Measurements from ENCODE around the gene PLA2G6. TPM values are rescaled to one million over a fixed set of nuclear protein-coding genes. Genes with fewer than 3 reads are reported as not detected.

The PLA2G6 gene
- total and polyA plus RNA-seq, 2 of the 13 experiments (the other 11 are each of a cell fraction or from before 2014, with no cell fraction given) = 4.8 to 11.5 TPM

DNA sequence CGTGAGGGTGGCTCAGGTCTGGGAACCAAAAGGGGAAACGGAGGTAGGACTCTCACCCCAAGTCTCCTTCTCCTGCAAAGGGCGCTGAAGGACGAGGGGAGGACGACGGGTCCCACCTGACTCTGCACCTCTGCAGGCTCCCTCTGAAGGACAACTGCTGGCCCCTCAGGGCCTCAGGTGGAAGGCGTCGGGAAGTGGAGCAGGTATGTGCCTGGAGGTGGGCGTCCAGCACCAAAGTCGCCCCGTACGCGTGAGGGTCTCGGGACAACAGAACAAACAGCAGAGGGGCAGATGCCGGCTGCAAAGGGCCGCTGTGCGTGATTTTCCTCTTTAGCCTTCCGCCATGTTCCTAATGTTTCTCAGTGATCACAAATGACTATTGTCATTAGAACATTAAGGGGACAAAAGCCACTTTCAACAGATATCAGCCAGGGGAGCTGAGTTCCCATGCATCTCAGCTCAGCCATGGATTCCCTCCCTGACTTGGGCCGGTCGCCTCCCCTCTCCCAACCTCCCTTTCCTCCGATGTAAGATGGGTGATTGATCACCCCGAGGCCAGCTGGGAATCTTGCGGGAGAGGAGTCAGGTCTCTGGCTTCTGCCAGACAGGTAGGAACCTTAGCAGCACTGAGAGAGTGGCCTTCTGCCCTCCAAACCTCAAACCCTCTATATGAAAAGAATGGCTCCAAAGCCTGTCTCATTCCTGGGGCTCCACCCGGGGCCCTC is 98.5 kb downstream of the PLA2G6 start:
- no peak overlapping the region for H3K4me3 ChIP-seq (replicated peaks in 1 of 3; ENCODE audit: insufficient read depth in 1 of 3, low read depth in 2 of 3, low read length in 3 of 3)
- no peaks in the 10 kb centered on the region for H3K4me1 ChIP-seq (ENCODE audit: insufficient read depth, low read length)
- H3K4me2 ChIP-seq (ENCODE audit: low read depth, low read length) = no peak overlapping the region
- no peaks in the 10 kb centered on the region for H3K9me3 ChIP-seq (ENCODE audit: low read length)
- intact Hi-C loops (cut with micrococcal nuclease; ENCODE audit: unreplicated experiment) = no loop called here
- TF ChIP-seq RELA (CRISPR knock-in tag; IDR thresholded peaks at IDR 0.05) = no peak
- no peak for TF ChIP-seq YY1 (IDR thresholded peaks at IDR 0.05; ENCODE audit: insufficient read depth, insufficient replicate concordance, low read depth, low read length)
- TF ChIP-seq PITX1 (CRISPR knock-in tag; IDR thresholded peaks at IDR 0.05) = no peak
- H3K27me3 ChIP-seq (ENCODE audit: control insufficient read depth in 1 of 2, insufficient read depth in 2 of 2, low read length in 2 of 2) = no peaks in the 10 kb centered on the region
- no peak for DNase-seq (ENCODE audit: low spot score)
- H4K20me1 ChIP-seq (ENCODE audit: insufficient read depth, low read length) = no peaks in the 10 kb centered on the region
- in situ Hi-C loops (cut with HindIII; ENCODE audit: extremely low pct_ligation_motif_present, low pct_unique_long_range_greater_than_20kb) = no loop called here
- no peak for FAIRE-seq
- no peaks in the 10 kb centered on the region for H3K79me2 ChIP-seq (ENCODE audit: insufficient read depth, low read length)
- no peak overlapping the region for H3K27ac ChIP-seq (ENCODE audit: extremely low read length, insufficient read depth, low read length)
- ATAC-seq = no peak
- no peak overlapping the region for H2AFZ ChIP-seq (ENCODE audit: low read length)
- ChIA-PET CTCF (ENCODE audit: low intra/inter-chr PET ratio, low total read pairs) (no interaction called here), POLR2A (interaction anchor here (1.2 kb wide), 1 partner anchor 27 kb away, joined by 3 read pairs; the partner anchor contains the start of gene BAIAP2L2)
- no peak overlapping the region for H3K9ac ChIP-seq (ENCODE audit: insufficient read depth, low read depth, low read length)
- 90% methylated on average over 23 of the region's 24 CpGs for WGBS (ENCODE audit: low lambda C conversion rate)
- peaks cover 7 to 16% of the 10 kb centered on the region in 2 experiments; a peak in 4 of 5 replicates for H3K36me3 ChIP-seq (replicated peaks in 1 of 2; ENCODE audit: control insufficient read depth in 1 of 2, insufficient read depth in 2 of 2, low read length in 2 of 2)
- BruUV-seq (replicated peaks) = no TSS peak

DNA sequence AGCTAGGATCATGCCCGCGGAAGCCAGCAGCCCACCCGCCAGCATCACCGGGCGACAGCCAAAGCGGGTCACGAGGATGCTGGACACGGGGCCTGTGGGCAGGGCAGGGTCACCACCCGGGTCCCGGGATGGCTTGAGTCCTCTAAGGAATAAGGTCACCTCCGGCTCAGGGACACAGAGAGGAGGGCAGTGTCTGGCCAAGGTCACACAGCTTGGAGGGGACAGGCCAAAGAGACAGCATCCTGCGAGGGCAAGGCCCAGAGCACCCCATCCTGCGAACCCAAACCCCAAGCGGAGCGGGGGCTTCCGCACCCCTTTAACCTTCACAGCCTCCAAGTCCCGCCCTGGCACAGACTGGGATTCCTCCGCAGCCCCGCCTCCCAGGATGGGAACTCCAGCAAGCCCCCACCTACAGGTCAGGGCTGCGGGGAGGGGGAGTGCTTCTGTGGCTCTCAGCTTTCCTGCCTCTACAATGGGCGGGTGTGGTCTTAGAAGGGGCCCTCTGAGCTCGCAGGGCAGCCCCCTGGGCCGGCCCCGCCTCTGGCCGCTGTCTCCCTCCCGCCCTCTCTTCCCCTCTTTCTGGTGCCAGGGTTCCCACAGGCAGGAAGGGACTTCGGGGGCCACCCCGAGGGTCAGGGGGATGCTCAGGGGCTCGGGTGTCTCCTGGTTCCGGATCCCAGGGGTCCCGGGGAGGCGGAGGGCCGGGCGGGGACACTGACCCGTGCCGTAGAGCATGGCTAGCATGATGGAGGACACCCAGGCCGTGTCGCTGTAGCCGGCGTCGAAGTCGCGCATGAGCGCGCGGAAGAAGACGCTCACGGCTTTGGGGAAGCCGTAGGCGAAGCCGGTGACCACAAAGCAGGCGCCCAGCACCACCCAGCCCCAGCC is 99.4 kb downstream of the PLA2G6 start:
- no peaks in the 10 kb centered on the region for H3K79me2 ChIP-seq (ENCODE audit: insufficient read depth, low read length)
- intact Hi-C loops (cut with micrococcal nuclease; ENCODE audit: unreplicated experiment) = no loop called here
- FAIRE-seq (no peak), ATAC-seq (no peak), DNase-seq (ENCODE audit: low spot score) (no peak)
- H3K27ac ChIP-seq (ENCODE audit: extremely low read length, insufficient read depth, low read length) = no peak overlapping the region
- POLR2A ChIA-PET = no interaction called here
- CTCF ChIA-PET (ENCODE audit: low intra/inter-chr PET ratio, low total read pairs) = no interaction called here
- no peak overlapping the region for H3K4me3 ChIP-seq (replicated peaks in 1 of 3; ENCODE audit: insufficient read depth in 1 of 3, low read depth in 2 of 3, low read length in 3 of 3)
- WGBS (ENCODE audit: low lambda C conversion rate) = 85% methylated on average over 30 of the region's 52 CpGs
- no peaks in the 10 kb centered on the region for H3K9me3 ChIP-seq (ENCODE audit: low read length)
- H3K4me1 ChIP-seq (ENCODE audit: insufficient read depth, low read length) = no peaks in the 10 kb centered on the region
- no peaks in the 10 kb centered on the region for H4K20me1 ChIP-seq (ENCODE audit: insufficient read depth, low read length)
- BruUV-seq (replicated peaks) = no TSS peak
- H2AFZ ChIP-seq (ENCODE audit: low read length) = no peak overlapping the region
- H3K27me3 ChIP-seq (ENCODE audit: control insufficient read depth in 1 of 2, insufficient read depth in 2 of 2, low read length in 2 of 2) = no peaks in the 10 kb centered on the region
- H3K36me3 ChIP-seq (replicated peaks in 1 of 2; ENCODE audit: control insufficient read depth in 1 of 2, insufficient read depth in 2 of 2, low read length in 2 of 2) = peaks cover 5 to 11% of the 10 kb centered on the region in 2 experiments; a peak in 3 of 5 replicates
- no peak overlapping the region for H3K9ac ChIP-seq (ENCODE audit: insufficient read depth, low read depth, low read length)
- TF ChIP-seq ZNF629 (CRISPR knock-in tag; conservative IDR thresholded peaks at IDR 0.05) (0 out of 2 replicates have a peak, but pooled peaks have one; percentile 11), ZNF296 (CRISPR knock-in tag; conservative IDR thresholded peaks at IDR 0.05) (no peak)
- no peak overlapping the region for H3K4me2 ChIP-seq (ENCODE audit: low read depth, low read length)
- in situ Hi-C loops (cut with HindIII; ENCODE audit: extremely low pct_ligation_motif_present, low pct_unique_long_range_greater_than_20kb) = no loop called here
